Sciatic nerve (tissue), 2 donors: ENCODE measurements around the gene UFC1. TPM values are rescaled to one million over a fixed set of nuclear protein-coding genes. Genes with fewer than 3 reads are reported as not detected.
"Not testable (repeated sequence)": the region's sequence is repeated elsewhere in the genome, so short reads cannot be mapped to it uniquely, and the experiment has no call there.

Source experiments
- ATAC-seq: fragments of 200-7000 bp; cut with Tn5 transposase; one replicate; pipeline ENCODE4 v1.9.1; 2020; ENCODE audit warnings: mild to moderate bottlenecking, moderate library complexity
- DNase-seq: peaks from one replicate; pipeline ENCODE4 v3.0.0-alpha.2; 2020; ENCODE audit warnings: low spot score
- intact Hi-C: fragments of 100-400 bp; cut with DNase I; formaldehyde crosslinking; loops from one replicate; pipeline ENCODE4 v1.14.2; 2022
- total RNA-seq: library from RNA; stranded (reverse); fragmentation: NEBNext Ultra II Directional; extraction: Animal tissue kit (Norgen Biotek cat#: 25700); gene quantifications from one replicate; pipeline ENCODE4 v1.2.1, GENCODE V29; 2021
- donor health status: DM: no; HTN: no; CAD: no.
- donor health status: DM: no; HTN: no; CAD: no.

The UFC1 gene
- 70.4 TPM for total RNA-seq

DNA sequence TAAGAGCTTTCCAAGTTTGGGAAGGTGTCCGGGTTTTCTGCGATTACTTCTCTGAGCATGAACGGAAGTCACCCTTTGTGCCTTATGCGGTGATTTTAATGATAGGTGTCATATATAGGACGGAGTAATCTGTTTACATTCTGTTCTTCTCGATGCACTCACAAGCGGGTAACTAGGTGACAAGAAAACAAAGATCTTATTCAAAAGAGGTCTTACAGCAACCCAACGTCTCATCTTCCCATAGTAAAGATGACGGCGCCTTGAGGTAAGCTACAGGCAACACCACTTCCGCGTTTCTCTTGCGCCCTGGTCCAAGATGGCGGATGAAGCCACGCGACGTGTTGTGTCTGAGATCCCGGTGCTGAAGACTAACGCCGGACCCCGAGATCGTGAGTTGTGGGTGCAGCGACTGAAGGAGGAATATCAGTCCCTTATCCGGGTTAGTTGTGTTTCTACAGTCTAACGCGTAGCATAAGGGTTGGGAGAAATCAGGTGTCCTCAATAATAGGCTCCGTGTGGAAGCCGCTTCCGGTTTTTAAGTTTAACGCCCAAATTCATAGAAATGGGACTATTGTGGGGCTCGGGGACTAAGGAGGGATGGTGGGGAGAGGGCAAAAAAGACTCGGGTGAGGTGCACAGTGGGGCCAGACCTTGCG lies at the start of gene UFC1:
Gene UFC1, plus strand, starts transcription at position 297 of the 656 bp plus-strand sequence. Its CDS starts 20 bp downstream, at position 317.
- ATAC-seq (peak; percentile 96), DNase-seq (peak; percentile 87)
- intact Hi-C loops = no loop called here

DNA sequence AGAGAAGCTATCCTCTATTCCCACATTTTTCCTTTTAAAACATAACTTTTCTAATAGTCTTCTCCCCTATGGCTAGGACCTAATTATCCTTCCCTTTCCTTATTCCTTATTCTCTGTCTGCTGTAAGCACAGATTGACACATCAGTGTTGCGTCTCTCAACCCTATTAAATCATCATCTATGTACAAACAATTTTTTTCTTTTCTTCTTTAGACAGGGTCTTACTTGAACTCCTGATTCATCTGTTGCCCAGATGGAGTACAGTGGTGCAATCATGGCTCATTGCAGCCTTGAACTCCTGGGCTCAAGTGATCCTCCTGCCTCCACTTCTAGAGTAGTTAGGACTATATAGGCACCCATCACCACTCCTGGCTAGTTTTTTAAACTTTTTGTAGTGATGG lies 47.3 kb upstream of the UFC1 start:
- no peak for ATAC-seq
- intact Hi-C loops = no loop called here

GRCh38 chr1:161111117-161111516 lies 42.7 kb upstream of the UFC1 start:
- ATAC-seq = no peak
- intact Hi-C loops = no loop called here

More for the DNA sequence above, 47.3 kb upstream of the UFC1 start:
- DNase-seq = no peak

DNA sequence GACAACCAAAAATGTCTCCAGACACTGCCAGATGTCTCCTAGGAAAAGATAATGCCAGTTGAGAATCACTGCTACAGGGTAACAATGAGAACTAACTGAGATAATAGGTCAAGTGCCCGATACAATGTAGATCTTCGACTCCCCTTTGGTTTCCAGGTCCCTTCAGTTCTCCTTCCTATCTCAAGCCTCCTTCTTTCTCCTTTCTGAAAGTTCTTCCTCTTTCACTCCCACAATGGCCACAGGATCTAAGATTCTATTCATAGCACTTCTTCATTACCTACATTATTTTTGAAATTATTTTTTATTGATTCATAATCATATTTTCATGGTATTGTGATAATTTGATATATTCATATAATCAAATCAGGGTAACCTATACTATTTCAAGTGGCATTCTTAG lies 42.3 kb upstream of the UFC1 start:
- intact Hi-C loops = no loop called here
- ATAC-seq (no peak), DNase-seq (no peak)

More at GRCh38 chr1:161111117-161111516, 42.7 kb upstream of the UFC1 start:
- DNase-seq = no peak

GRCh38 chr1:161113915-161114314 lies 39.9 kb upstream of the UFC1 start:
- DNase-seq (no peak), ATAC-seq (no peak)
- intact Hi-C loops = no loop called here

GRCh38 chr1:161114556-161114955 lies 39.2 kb upstream of the UFC1 start:
- no peak for ATAC-seq
- intact Hi-C loops = no loop called here
- no peak for DNase-seq

DNA sequence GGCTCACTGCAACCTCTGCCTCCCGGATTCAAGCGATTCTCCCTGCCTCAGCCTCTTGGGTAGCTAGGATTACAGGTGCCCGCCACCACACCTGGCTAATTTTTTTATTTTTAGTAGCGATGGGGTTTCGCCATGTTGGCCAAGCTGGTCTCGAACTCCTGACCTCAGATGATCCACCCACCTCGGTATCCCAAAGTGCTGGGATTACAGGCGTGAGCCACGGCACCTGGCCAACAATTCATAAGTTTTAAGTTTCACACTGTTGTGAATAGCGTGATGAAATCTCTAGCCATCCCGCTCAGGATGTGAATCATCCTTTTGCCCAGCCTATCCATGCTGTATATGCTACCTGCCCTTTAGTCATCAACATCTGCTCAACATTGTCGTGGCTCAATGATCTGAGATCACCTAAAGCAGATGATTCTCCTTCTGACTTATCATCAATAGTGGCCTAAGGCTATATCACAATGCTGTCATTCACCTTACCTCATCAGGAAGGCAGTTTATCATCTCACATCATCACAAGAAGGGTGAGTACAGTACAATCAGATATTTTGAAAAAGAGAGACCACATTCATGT lies 38.6 kb upstream of the UFC1 start:
- no peak for DNase-seq
- no peak for ATAC-seq
- intact Hi-C loops = no loop called here

DNA sequence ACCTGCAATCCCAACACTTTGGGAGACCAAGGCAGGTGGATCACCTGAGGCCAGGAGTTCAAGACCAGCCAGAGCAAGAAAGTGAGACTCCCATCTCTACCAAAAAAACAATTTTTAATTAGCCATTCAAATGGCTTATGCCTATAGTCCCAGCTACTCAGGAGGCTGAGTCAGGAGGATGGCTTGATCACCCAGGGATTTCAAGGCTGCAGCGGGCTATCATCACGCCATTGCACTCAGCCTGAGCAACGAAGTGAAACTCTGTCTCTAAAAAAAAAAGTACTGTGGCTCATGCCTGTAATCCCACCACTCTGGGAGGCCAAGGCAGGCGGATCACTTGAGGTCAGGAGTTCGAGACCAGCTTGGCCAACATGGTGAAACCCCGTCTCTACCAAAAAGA lies 37.8 kb upstream of the UFC1 start:
- ATAC-seq, intact Hi-C loops, DNase-seq: not testable (repeated sequence)

DNA sequence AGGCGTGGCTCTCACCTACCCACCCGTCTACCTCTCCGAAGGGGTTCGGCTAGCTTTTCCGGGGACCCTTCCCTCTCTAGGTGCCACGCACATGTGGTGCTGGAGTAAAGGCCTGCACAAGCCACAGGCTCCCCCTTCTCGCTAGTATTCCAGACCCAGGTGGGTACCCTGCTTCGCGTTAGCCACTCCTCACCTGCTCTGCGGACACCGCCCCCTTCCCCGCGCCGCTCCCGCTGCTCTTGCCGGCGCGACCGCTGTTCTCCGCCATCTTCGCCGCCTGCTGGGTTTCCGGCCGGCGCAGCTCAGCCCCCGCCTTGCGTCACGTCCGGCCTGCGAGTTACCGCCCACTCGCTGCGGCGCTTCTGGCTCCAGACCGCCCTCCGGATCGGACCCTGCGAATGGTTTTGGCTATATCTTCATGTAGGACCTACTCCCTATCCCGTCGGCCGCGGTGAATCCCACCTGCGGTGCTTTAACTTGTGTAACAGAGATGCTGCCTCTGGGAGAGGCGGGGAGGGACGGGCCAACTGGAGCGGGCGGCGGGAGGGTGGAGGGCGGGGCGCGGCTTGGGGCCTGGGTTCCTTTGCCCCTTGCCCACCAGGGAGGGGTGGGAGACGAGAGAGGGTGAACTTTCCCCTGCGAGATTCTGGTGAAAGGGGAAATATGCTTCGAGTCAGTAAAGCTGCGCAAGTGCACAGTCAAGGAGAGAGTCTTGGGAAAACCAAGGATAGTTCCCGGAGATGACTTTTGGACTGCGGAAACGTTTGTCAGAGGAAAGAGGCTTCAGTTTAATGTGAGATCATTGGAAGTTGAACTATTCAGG lies 35.8 kb upstream of the UFC1 start, which contains the start of the genes NIT1 and PFDN2:
Gene NIT1, plus strand, starts transcription at position 347 of the 823 bp plus-strand sequence. Its CDS starts 72 bp downstream, at position 419.
Gene PFDN2, minus strand, starts transcription at position 279 of the 823 bp plus-strand sequence. Its CDS starts 11 bp downstream, at position 268.
- intact Hi-C loops = no loop called here
- DNase-seq = peak; percentile 93
- ATAC-seq = peak; percentile 96

DNA sequence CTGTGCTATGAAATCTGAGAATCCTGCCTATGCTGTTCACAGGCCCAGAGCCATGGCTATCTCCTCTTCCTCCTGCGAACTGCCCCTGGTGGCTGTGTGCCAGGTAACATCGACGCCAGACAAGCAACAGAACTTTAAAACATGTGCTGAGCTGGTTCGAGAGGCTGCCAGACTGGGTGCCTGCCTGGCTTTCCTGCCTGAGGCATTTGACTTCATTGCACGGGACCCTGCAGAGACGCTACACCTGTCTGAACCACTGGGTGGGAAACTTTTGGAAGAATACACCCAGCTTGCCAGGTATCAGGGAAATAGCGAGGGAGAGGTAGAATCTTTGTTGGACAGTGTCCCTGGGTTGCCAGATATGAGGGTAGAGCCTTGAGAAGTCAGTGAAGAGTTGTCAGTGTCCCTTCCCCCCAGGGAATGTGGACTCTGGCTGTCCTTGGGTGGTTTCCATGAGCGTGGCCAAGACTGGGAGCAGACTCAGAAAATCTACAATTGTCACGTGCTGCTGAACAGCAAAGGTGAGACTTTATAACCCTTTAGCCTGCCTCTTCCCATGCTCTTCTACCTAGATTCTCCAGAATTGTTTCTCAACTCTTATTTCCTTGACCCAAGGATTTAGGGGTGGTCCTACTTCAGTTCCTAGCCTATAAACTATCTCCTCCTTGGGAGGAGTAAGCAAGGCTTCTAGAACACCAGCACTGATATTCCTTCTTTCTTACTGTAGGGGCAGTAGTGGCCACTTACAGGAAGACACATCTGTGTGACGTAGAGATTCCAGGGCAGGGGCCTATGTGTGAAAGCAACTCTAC lies 34.5 kb upstream of the UFC1 start:
- intact Hi-C loops = no loop called here
- ATAC-seq = peak; percentile 19
- DNase-seq = no peak

DNA sequence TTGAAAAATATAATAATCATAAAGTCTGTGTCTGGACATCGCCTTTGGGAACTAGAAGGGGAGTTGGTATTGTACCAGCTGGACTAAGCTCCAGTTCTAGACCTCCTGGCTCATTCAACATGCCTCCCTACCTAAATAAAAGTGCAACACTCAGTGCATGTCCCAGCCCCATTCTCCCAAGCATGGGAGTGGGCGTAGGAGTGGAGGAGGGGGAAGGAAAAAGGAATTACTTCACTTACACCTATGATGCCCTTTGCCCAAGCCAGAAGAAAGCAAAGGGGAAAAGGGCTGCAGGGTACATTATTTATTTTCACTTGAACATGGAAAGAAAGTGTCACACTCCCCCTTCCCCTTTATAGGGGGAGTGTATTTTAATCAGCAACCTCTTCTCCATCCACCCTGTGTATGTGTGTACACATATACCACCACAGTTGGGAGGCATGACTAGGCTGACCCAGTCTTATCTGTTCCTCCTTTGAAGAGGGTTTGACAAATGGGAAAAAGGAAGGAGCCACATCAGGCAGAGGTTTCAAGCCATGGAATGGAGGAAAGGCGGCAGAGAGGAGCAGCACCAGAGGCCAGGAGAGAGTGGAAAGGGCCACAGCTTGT lies 32.6 kb upstream of the UFC1 start:
- DNase-seq (no peak), ATAC-seq (no peak)
- intact Hi-C loops = no loop called here

DNA sequence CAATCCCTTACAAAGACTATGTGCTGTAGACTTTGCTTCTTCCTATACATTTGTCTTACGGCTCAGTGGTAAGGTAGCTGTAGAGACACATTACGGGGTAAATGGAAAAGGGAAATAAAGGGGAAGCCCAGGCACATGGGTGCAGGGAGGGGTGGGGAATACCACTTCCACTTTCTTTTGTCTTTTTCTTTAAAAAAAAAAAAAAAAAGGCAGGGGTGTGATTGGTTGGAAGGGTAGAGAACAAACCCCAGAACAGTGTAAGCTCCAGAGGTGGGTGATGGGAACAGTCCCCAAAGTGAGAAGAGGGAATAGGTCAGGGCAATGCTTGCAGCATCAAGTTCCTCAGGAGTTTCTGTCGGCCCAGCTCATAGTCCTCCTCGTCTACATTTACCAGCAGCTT lies 31.9 kb upstream of the UFC1 start:
- intact Hi-C loops = no loop called here
- DNase-seq (no peak), ATAC-seq (no peak)

DNA sequence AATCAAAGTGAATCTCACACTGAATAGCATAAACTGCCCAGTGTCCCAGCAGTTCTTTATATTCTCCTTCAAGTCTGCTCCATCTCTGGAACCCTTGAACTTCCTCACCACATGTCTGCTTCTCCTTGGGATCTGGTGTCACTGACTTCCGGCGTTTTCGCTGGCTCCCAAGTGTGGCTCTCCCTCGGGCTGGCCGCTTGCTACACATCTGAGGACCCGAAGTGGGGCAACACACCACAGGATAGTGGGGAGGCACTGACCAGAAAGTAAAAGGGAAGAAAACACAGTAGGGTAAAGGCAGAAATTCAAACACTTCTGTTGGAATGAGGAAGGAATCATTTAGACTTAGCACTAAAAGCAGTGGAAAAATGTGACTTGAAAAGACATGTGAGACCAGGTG lies 30.8 kb upstream of the UFC1 start:
- intact Hi-C loops = no loop called here
- DNase-seq (no peak), ATAC-seq (no peak)

DNA sequence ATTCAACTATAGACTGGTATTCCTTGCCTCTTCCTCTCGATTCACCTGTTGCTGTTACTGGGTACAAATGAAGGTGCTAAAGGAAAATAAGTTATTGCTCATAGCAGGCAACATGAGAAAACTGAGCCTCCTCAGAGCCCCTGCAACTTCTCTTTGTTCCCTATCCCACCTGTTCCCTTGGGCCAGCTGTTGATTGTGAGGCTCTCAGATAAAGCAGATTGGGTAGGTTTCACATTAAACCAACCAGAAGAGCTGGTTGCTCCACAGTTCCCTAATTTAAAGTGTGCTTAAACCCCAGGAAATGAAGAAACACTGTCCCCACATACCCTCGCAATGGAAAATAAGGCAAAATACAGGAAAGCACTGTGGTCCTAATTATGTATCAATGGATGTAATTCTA lies 26.1 kb upstream of the UFC1 start:
- no peak for ATAC-seq
- no peak for DNase-seq
- intact Hi-C loops = no loop called here

DNA sequence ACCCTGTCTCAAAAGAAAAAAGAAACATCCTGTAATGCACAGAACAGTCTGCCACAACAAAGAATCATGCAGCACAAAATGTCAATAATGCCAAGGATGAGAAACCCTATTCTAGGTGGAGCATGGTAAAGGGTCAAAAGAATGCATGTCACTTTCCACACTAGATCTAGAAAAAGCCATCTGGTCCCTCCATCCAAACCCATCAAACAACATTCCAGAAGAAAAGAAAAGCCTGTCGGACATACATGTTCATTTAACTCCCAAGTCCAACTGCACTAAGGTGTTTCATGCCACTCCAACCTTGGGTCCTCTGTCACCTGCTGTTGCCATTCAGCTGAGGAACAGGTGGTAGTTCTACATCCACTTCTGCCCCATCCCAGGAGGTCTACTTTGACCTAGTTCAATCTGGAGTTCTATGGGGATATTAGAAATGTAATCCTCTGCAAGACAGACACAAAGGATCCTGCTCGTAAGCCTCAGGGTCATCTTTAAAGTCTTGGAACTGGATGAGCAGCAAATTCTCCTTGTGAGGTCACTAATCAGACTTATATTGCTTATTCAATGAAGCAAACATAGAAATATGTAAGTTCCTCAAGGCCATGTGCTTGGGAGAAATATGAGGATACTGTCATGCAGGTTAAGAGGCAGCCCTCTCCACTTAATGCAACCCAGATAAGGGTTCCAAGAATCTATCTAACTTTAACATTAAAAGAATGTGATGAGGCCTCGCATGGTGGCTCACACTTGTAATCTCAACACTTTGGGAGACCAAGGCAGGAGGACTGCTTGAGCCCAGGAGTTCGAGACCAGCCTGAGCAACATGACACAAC lies 25.0 kb upstream of the UFC1 start:
- no peak for DNase-seq
- no peak for ATAC-seq
- intact Hi-C loops = no loop called here

- DNase-seq = no peak
- intact Hi-C loops = no loop called here
- no peak for ATAC-seq
Observed at GRCh38 chr1:161130266-161130665, 23.5 kb upstream of the UFC1 start.

DNA sequence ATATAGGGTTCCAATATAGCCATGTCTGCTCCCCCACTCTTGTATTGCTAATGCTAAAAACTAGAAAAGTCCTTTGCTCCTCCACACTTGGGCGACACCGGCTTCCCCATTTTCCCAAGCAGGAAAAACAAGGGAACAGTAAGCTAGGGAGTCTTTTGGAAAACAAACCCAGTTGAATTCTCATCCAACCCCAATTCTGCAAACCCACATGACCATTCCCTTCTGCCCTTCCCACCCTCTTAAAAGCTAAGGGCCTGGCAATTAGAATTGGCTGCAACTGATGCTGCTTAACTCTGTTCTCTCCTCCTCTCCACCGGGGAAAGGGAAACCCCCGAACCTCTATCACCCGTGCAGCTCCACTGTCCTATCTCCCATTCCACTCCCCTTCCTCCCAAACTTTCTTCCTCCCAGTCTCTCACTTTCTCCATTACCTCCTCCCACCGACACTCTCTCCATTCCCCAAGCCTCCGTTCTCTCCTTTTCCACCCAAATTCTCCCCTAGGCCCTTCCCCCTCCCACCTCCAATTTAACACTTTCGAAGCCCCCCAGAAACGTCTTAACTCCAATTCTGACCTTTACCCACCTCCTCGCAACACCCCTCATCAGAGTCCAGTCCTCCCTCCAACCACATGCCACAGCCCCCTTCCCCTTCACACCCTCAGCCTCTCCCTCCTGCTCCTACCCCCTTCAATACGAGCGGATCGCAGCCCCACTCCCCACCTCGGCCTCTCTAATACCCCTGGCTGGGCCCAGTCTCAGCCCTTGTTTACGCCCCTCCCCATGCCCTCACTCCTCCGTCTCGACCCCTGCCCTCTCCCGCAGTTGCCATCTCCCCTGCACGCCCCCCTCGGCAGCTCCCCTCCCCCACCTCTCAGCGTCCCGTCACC lies 22.0 kb upstream of the UFC1 start:
- ATAC-seq (peak; percentile 49), DNase-seq (no peak)
- intact Hi-C loops = no loop called here
